ENCODE measurements around the gene PPFIA1.
"Not testable (repeated sequence)": the region's sequence is repeated elsewhere in the genome, so short reads cannot be mapped to it uniquely, and the experiment has no call there.

The PPFIA1 gene

GRCh38 chr11:70331320-70331843 lies 60.9 kb downstream of the PPFIA1 start:
- H3K79me1 ChIP-seq (ENCODE audit: low read length); H3K27ac ChIP-seq (ENCODE audit: low read depth, low read length); H3K9me3 ChIP-seq (ENCODE audit: insufficient read depth, low read depth, low read length); H3K4me1 ChIP-seq (ENCODE audit: control insufficient read depth in 1 of 2, insufficient read depth in 2 of 2, low read length in 2 of 2); H3K14ac ChIP-seq (ENCODE audit: low read length); H2BK12ac ChIP-seq (ENCODE audit: low read length); H3K4ac ChIP-seq (ENCODE audit: low read depth, low read length); H2AFZ ChIP-seq (ENCODE audit: insufficient read depth, low read length, poor library complexity); H3K23ac ChIP-seq (ENCODE audit: low read length); H4K91ac ChIP-seq (ENCODE audit: low read depth, low read length); H4K12ac ChIP-seq (ENCODE audit: low read depth, low read length); H3K4me2 ChIP-seq (ENCODE audit: low read length); DNase-seq; H3K9ac ChIP-seq (ENCODE audit: low read length); H3K18ac ChIP-seq (ENCODE audit: low read length); H3K4me3 ChIP-seq (ENCODE audit: low read depth, low read length); H3K79me2 ChIP-seq (ENCODE audit: control insufficient read depth, insufficient read depth, low read length, poor library complexity); H2BK120ac ChIP-seq (ENCODE audit: insufficient read depth, low read length, poor library complexity); H2AK5ac ChIP-seq (ENCODE audit: low read length); H3K27me3 ChIP-seq (ENCODE audit: insufficient read depth, low read length); H2BK5ac ChIP-seq (ENCODE audit: low read depth, low read length, poor library complexity); H4K8ac ChIP-seq (ENCODE audit: low read depth, low read length): not testable (repeated sequence)
- H3K36me3 ChIP-seq (ENCODE audit: control insufficient read depth in 1 of 2, insufficient read depth in 2 of 2, low read length in 2 of 2): peaks cover 42 to 61% of the 10 kb centered on the region in 2 experiments
- WGBS (ENCODE audit: extremely low coverage, insufficient coverage, insufficient read length): no CpG with 5 or more reads among the region's 5 CpGs

GRCh38 chr11:70331901-70332300 lies 61.4 kb downstream of the PPFIA1 start:
- H3K14ac ChIP-seq (ENCODE audit: low read length): no peak overlapping the region
- no peaks in the 10 kb centered on the region for H3K79me2 ChIP-seq (ENCODE audit: control insufficient read depth, insufficient read depth, low read length, poor library complexity)
- H3K9ac ChIP-seq (ENCODE audit: low read length): no peak overlapping the region
- no CpG with 5 or more reads among the region's 10 CpGs for WGBS (ENCODE audit: extremely low coverage, insufficient coverage, insufficient read length)
- H3K36me3 ChIP-seq (ENCODE audit: control insufficient read depth in 1 of 2, insufficient read depth in 2 of 2, low read length in 2 of 2): peaks cover 42 to 63% of the 10 kb centered on the region in 2 experiments
- no peak for DNase-seq
- H4K12ac ChIP-seq (ENCODE audit: low read depth, low read length): no peak overlapping the region
- no peak overlapping the region for H2AK5ac ChIP-seq (ENCODE audit: low read length)
- no peak overlapping the region for H4K8ac ChIP-seq (ENCODE audit: low read depth, low read length)
- H3K4me3 ChIP-seq (ENCODE audit: low read depth, low read length): no peak overlapping the region
- peaks cover 0 to 2% of the 10 kb centered on the region in 2 experiments for H3K4me1 ChIP-seq (ENCODE audit: control insufficient read depth in 1 of 2, insufficient read depth in 2 of 2, low read length in 2 of 2)
- no peak overlapping the region for H3K27ac ChIP-seq (ENCODE audit: low read depth, low read length)
- no peak overlapping the region for H3K4me2 ChIP-seq (ENCODE audit: low read length)
- H3K18ac ChIP-seq (ENCODE audit: low read length): no peak overlapping the region
- no peak overlapping the region for H2BK12ac ChIP-seq (ENCODE audit: low read length)
- no peak overlapping the region for H2BK5ac ChIP-seq (ENCODE audit: low read depth, low read length, poor library complexity)
- H3K4ac ChIP-seq (ENCODE audit: low read depth, low read length): no peak overlapping the region
- H3K23ac ChIP-seq (ENCODE audit: low read length): peak overlapping the region; percentile 6
- no peaks in the 10 kb centered on the region for H3K27me3 ChIP-seq (ENCODE audit: insufficient read depth, low read length)
- H2AFZ ChIP-seq (ENCODE audit: insufficient read depth, low read length, poor library complexity): no peak overlapping the region
- no peak overlapping the region for H4K91ac ChIP-seq (ENCODE audit: low read depth, low read length)
- H3K79me1 ChIP-seq (ENCODE audit: low read length): no peaks in the 10 kb centered on the region
- H2BK120ac ChIP-seq (ENCODE audit: insufficient read depth, low read length, poor library complexity): no peak overlapping the region
- peaks cover 2% of the 10 kb centered on the region for H3K9me3 ChIP-seq (ENCODE audit: insufficient read depth, low read depth, low read length)

GRCh38 chr11:70332567-70332966 lies 62.1 kb downstream of the PPFIA1 start:
- no CpG with 5 or more reads among the region's 7 CpGs for WGBS (ENCODE audit: extremely low coverage, insufficient coverage, insufficient read length)
- no peak overlapping the region for H3K4ac ChIP-seq (ENCODE audit: low read depth, low read length)

GRCh38 chr11:70333261-70333660 lies 62.8 kb downstream of the PPFIA1 start:
- H3K18ac ChIP-seq (ENCODE audit: low read length): no peak overlapping the region
- H3K27me3 ChIP-seq (ENCODE audit: insufficient read depth, low read length): no peaks in the 10 kb centered on the region
- H4K12ac ChIP-seq (ENCODE audit: low read depth, low read length): no peak overlapping the region
- H3K27ac ChIP-seq (ENCODE audit: low read depth, low read length): no peak overlapping the region
- no peak overlapping the region for H4K8ac ChIP-seq (ENCODE audit: low read depth, low read length)
- peaks cover 44 to 69% of the 10 kb centered on the region in 2 experiments for H3K36me3 ChIP-seq (ENCODE audit: control insufficient read depth in 1 of 2, insufficient read depth in 2 of 2, low read length in 2 of 2)
- H3K14ac ChIP-seq (ENCODE audit: low read length): no peak overlapping the region
- H2BK12ac ChIP-seq (ENCODE audit: low read length): no peak overlapping the region
- H2AK5ac ChIP-seq (ENCODE audit: low read length): no peak overlapping the region
- H3K79me1 ChIP-seq (ENCODE audit: low read length): no peaks in the 10 kb centered on the region
- H3K9ac ChIP-seq (ENCODE audit: low read length): no peak overlapping the region
- H3K4me2 ChIP-seq (ENCODE audit: low read length): no peak overlapping the region
- peak overlapping the region; percentile 4 for H3K4me3 ChIP-seq (ENCODE audit: low read depth, low read length)
- WGBS (ENCODE audit: extremely low coverage, insufficient coverage, insufficient read length): no CpG with 5 or more reads among the region's 13 CpGs
- no peak for DNase-seq
- no peak overlapping the region for H3K4ac ChIP-seq (ENCODE audit: low read depth, low read length)
- no peaks in the 10 kb centered on the region for H3K79me2 ChIP-seq (ENCODE audit: control insufficient read depth, insufficient read depth, low read length, poor library complexity)
- peaks cover 0 to 2% of the 10 kb centered on the region in 2 experiments for H3K4me1 ChIP-seq (ENCODE audit: control insufficient read depth in 1 of 2, insufficient read depth in 2 of 2, low read length in 2 of 2)
- peaks cover 2% of the 10 kb centered on the region for H3K9me3 ChIP-seq (ENCODE audit: insufficient read depth, low read depth, low read length)
- no peak overlapping the region for H2BK5ac ChIP-seq (ENCODE audit: low read depth, low read length, poor library complexity)
- no peak overlapping the region for H4K91ac ChIP-seq (ENCODE audit: low read depth, low read length)
- no peak overlapping the region for H3K23ac ChIP-seq (ENCODE audit: low read length)
- no peak overlapping the region for H2BK120ac ChIP-seq (ENCODE audit: insufficient read depth, low read length, poor library complexity)
- H2AFZ ChIP-seq (ENCODE audit: insufficient read depth, low read length, poor library complexity): no peak overlapping the region

More at GRCh38 chr11:70332567-70332966, 62.1 kb downstream of the PPFIA1 start:
- H3K23ac ChIP-seq (ENCODE audit: low read length): no peak overlapping the region
- H3K27me3 ChIP-seq (ENCODE audit: insufficient read depth, low read length): no peaks in the 10 kb centered on the region
- no peak overlapping the region for H4K8ac ChIP-seq (ENCODE audit: low read depth, low read length)
- no peak overlapping the region for H3K9ac ChIP-seq (ENCODE audit: low read length)
- no peak overlapping the region for H2BK5ac ChIP-seq (ENCODE audit: low read depth, low read length, poor library complexity)
- no peak overlapping the region for H3K27ac ChIP-seq (ENCODE audit: low read depth, low read length)
- no peak overlapping the region for H3K14ac ChIP-seq (ENCODE audit: low read length)
- no peak overlapping the region for H2AK5ac ChIP-seq (ENCODE audit: low read length)
- peaks cover 2% of the 10 kb centered on the region for H3K9me3 ChIP-seq (ENCODE audit: insufficient read depth, low read depth, low read length)
- no peak overlapping the region for H4K91ac ChIP-seq (ENCODE audit: low read depth, low read length)
- H2AFZ ChIP-seq (ENCODE audit: insufficient read depth, low read length, poor library complexity): no peak overlapping the region
- no peak overlapping the region for H3K4me3 ChIP-seq (ENCODE audit: low read depth, low read length)
- no peak overlapping the region for H2BK120ac ChIP-seq (ENCODE audit: insufficient read depth, low read length, poor library complexity)
- no peaks in the 10 kb centered on the region for H3K79me2 ChIP-seq (ENCODE audit: control insufficient read depth, insufficient read depth, low read length, poor library complexity)
- no peak overlapping the region for H3K18ac ChIP-seq (ENCODE audit: low read length)
- H2BK12ac ChIP-seq (ENCODE audit: low read length): no peak overlapping the region
- DNase-seq: no peak
- peaks cover 43 to 65% of the 10 kb centered on the region in 2 experiments for H3K36me3 ChIP-seq (ENCODE audit: control insufficient read depth in 1 of 2, insufficient read depth in 2 of 2, low read length in 2 of 2)
- H3K4me1 ChIP-seq (ENCODE audit: control insufficient read depth in 1 of 2, insufficient read depth in 2 of 2, low read length in 2 of 2): peaks cover 0 to 2% of the 10 kb centered on the region in 2 experiments
- no peak overlapping the region for H3K4me2 ChIP-seq (ENCODE audit: low read length)
- no peak overlapping the region for H4K12ac ChIP-seq (ENCODE audit: low read depth, low read length)
- no peaks in the 10 kb centered on the region for H3K79me1 ChIP-seq (ENCODE audit: low read length)

Data from trophoblast cell (in vitro differentiated cells and primary cell).